Neural cell (in vitro differentiated cells): Measurements from ENCODE around the gene DPP6.

Source experiments
- EP300 ChIP-seq: fragments of 450-650 bp; conservative IDR thresholded peaks from 2 replicates; pipeline ENCODE4 v1.6.1; 2014; ENCODE audit warnings: antibody characterized with exemption, mild to moderate bottlenecking, moderate library complexity; ENCODE audit not compliant: poor library complexity, severe bottlenecking
- EZH2 ChIP-seq: fragments of 200-600, 300-800 bp; shearing (Covaris generic), sonication (generic); IDR thresholded peaks from 2 replicates; pipeline ENCODE4 v1.6.1; 2014; ENCODE audit warnings: antibody characterized with exemption, low read length, borderline replicate concordance, mild to moderate bottlenecking; ENCODE audit not compliant: insufficient read depth, poor library complexity, severe bottlenecking

DNA sequence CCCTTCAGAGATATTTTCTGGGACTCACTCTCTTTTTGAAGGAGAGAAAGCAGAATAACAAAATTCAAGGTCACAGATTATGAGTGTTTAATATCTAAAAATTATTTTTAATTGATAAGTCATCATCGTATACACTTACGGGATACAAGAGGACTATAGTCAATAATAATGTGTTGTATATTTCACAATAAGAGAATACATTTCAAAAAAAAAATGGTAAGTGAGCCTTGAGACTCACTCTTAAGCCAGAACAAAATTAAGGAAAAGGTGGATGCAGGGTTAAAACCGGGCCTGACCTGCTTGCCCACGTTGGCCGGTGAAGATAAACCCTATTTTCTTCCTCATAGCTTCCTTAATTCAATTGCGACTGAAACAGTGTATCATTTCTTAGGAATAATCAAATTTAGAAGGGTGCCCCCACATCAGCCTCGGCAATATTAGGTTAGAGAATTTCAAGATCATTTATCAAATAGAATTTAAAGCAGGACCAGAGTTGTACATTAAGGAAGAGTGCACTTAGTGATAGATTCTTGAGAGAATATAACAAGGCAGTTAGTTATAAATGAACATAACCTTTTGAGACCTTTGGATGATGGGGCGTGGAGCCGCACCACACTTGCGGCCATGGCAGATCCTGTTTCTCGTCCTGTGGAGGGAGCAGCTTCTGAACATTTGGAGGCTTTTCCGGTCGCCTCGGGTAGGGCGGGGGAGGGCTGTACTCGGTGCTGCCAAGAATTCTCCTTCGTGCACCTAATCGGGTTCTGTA, 628.9 kb downstream of the DPP6 start:
- no peak for TF ChIP-seq EP300
- TF ChIP-seq EZH2, result no peak
